SK-N-MC (cell line): Measurements from ENCODE around the gene FNDC10.
A peak's percentile ranks its signal among the peaks of the same experiment; 100 is the strongest.
"Not testable (repeated sequence)": the region's sequence is repeated elsewhere in the genome, so short reads cannot be mapped to it uniquely, and the experiment has no call there.

ENCODE experiments used
- DNase-seq: peaks from one replicate; pipeline ENCODE4 v3.0.0-alpha.2; 2011; ENCODE audit warnings: low read depth, low spot score
- H3K27ac ChIP-seq: fragments of 200-600 bp; sonication (generic); 2 replicates; pipeline ENCODE4 v1.5.1; 2016; ENCODE audit warnings: mixed run types
- H3K36me3 ChIP-seq: fragments of 200-600 bp; sonication (generic); 2 replicates; pipeline ENCODE4 v1.6.1; 2017; ENCODE audit warnings: antibody characterized with exemption, low read length, mixed read lengths; ENCODE audit not compliant: insufficient read depth
- H3K4me3 ChIP-seq: fragments of 200-600 bp; sonication (generic); 2 replicates; pipeline ENCODE4 v1.5.1; 2016
- H3K9ac ChIP-seq: fragments of 200-600 bp; sonication (generic); 2 replicates; pipeline ENCODE4 v1.8.0; 2017; ENCODE audit warnings: mixed run types, mixed read lengths; ENCODE audit not compliant: insufficient read length
- H3K9me3 ChIP-seq: fragments of 200-600 bp; sonication (generic); 2 replicates; pipeline ENCODE4 v1.6.1; 2017; ENCODE audit warnings: low read depth, mild to moderate bottlenecking, antibody characterized with exemption, low read length, moderate library complexity, mixed read lengths
- EZH2 ChIP-seq: fragments of 200-600 bp; sonication (generic); IDR thresholded peaks from one replicate; pipeline ENCODE4 v1.6.1; 2017; ENCODE audit warnings: antibody characterized with exemption
- FOXP2 ChIP-seq: optimal IDR thresholded peaks from 2 replicates; pipeline ENCODE3; 2011; ENCODE audit warnings: mild to moderate bottlenecking, moderate library complexity; ENCODE audit not compliant: insufficient read depth; ENCODE audit errors: extremely low read length, control extremely low read depth
- POLR2AphosphoS5 ChIP-seq: IDR thresholded peaks from 2 replicates; pipeline ENCODE4 v1.6.1; 2012; ENCODE audit warnings: mild to moderate bottlenecking, low read depth, low read length, borderline replicate concordance

FNDC10 gene

GRCh38 chr1:1562556-1563195, 37.3 kb downstream of the FNDC10 start:
- no peak for TF ChIP-seq POLR2AphosphoS5
- TF ChIP-seq FOXP2 = no peak
- no peak for TF ChIP-seq EZH2
- no peak overlapping the region for H3K9ac ChIP-seq
- H3K36me3 ChIP-seq = peaks cover 51% of the 10 kb centered on the region
- no peak overlapping the region for H3K27ac ChIP-seq
- H3K9me3 ChIP-seq = no peaks in the 10 kb centered on the region
- no peak for DNase-seq
- H3K4me3 ChIP-seq = no peak overlapping the region

GRCh38 chr1:1561801-1562470, 38.0 kb downstream of the FNDC10 start:
- DNase-seq = no peak
- no peak overlapping the region for H3K4me3 ChIP-seq
- TF ChIP-seq POLR2AphosphoS5 (no peak), FOXP2 (no peak), EZH2 (no peak)
- H3K27ac ChIP-seq = no peak overlapping the region
- no peak overlapping the region for H3K9ac ChIP-seq
- peaks cover 47% of the 10 kb centered on the region for H3K36me3 ChIP-seq
- H3K9me3 ChIP-seq = no peaks in the 10 kb centered on the region

GRCh38 chr1:1560178-1560577, 39.8 kb downstream of the FNDC10 start:
- Histone ChIP-seq H3K9me3 (no peaks in the 10 kb centered on the region), H3K4me3 (no peak overlapping the region), H3K27ac (no peak overlapping the region), H3K9ac (no peak overlapping the region), H3K36me3 (peaks cover 35% of the 10 kb centered on the region)
- TF ChIP-seq FOXP2 (no peak), POLR2AphosphoS5 (no peak), EZH2 (no peak)
- DNase-seq = no peak

GRCh38 chr1:1559066-1559465, 40.9 kb downstream of the FNDC10 start:
- Histone ChIP-seq H3K9me3 (no peaks in the 10 kb centered on the region), H3K9ac (no peak overlapping the region), H3K4me3 (no peak overlapping the region), H3K27ac (peak overlapping the region; percentile 7; the same call in 1 of the 2 replicates), H3K36me3 (peaks cover 26% of the 10 kb centered on the region)
- TF ChIP-seq POLR2AphosphoS5 = no peak
- no peak for DNase-seq

GRCh38 chr1:1558591-1558990, 41.3 kb downstream of the FNDC10 start:
- H3K9ac ChIP-seq = no peak overlapping the region
- peaks cover 21% of the 10 kb centered on the region for H3K36me3 ChIP-seq
- no peak overlapping the region for H3K4me3 ChIP-seq
- no peaks in the 10 kb centered on the region for H3K9me3 ChIP-seq
- no peak for DNase-seq
- TF ChIP-seq EZH2 = no peak
- TF ChIP-seq POLR2AphosphoS5 = no peak
- TF ChIP-seq FOXP2 = no peak
- peak overlapping the region; percentile 7 for H3K27ac ChIP-seq

GRCh38 chr1:1557688-1558087, 42.2 kb downstream of the FNDC10 start:
- H3K4me3 ChIP-seq, H3K9ac ChIP-seq, H3K9me3 ChIP-seq, DNase-seq, H3K27ac ChIP-seq: not testable (repeated sequence)
- peaks cover 15% of the 10 kb centered on the region; the same call in 1 of the 2 replicates for H3K36me3 ChIP-seq

- not testable (repeated sequence) for H3K36me3 ChIP-seq
These were observed 43.0 kb downstream of the FNDC10 start for GRCh38 chr1:1556961-1557360.

GRCh38 chr1:1556505-1556904, 43.4 kb downstream of the FNDC10 start:
- no peak overlapping the region for H3K27ac ChIP-seq
- peaks cover 3% of the 10 kb centered on the region; the same call in 1 of the 2 replicates for H3K36me3 ChIP-seq

More at GRCh38 chr1:1556961-1557360, 43.0 kb downstream of the FNDC10 start:
- H3K9ac ChIP-seq, H3K9me3 ChIP-seq, DNase-seq, H3K4me3 ChIP-seq, H3K27ac ChIP-seq: not testable (repeated sequence)

More at GRCh38 chr1:1556505-1556904, 43.4 kb downstream of the FNDC10 start:
- no peaks in the 10 kb centered on the region for H3K9me3 ChIP-seq
- H3K9ac ChIP-seq = no peak overlapping the region
- DNase-seq = no peak
- TF ChIP-seq EZH2 = no peak
- TF ChIP-seq FOXP2 = no peak
- no peak for TF ChIP-seq POLR2AphosphoS5
- H3K4me3 ChIP-seq = no peak overlapping the region
